Stimulated activated effector memory CD8-positive, alpha-beta T cell treated with anti-CD3 and anti-CD28 coated beads, Interleukin-12 subunit alpha, Interleukin-12 subunit beta, amount 100 ng/mL, for 72 hours (primary cell): ENCODE measurements around the gene TFPT.
A peak's percentile ranks its signal among the peaks of the same experiment; 100 is the strongest.

Experiments used
- ATAC-seq: fragments of 150-1000 bp; cut with Tn5 transposase; 2 replicates; pipeline ENCODE4 v1.10.0; 2021
- DNase-seq, 2 donors: peaks; one replicate each; pipeline ENCODE4 v3.0.0; 2021 to 2022; ENCODE audit warnings: low spot score in 2 of 2
- H3K27ac Mint-ChIP-seq: one replicate; pipeline ENCODE4 v1.8.0; 2022; ENCODE audit warnings: mild to moderate bottlenecking, mixed read lengths
- H3K36me3 Mint-ChIP-seq: one replicate; pipeline ENCODE4 v1.8.0; 2022; ENCODE audit warnings: mild to moderate bottlenecking, mixed read lengths
- H3K4me1 Mint-ChIP-seq: one replicate; pipeline ENCODE4 v1.8.0; 2022; ENCODE audit warnings: mixed read lengths
- H3K4me3 Mint-ChIP-seq: one replicate; pipeline ENCODE4 v1.8.0; 2022; ENCODE audit warnings: mild to moderate bottlenecking, mixed read lengths
- H3K9me3 Mint-ChIP-seq: one replicate; pipeline ENCODE4 v1.8.0; 2022; ENCODE audit warnings: mixed read lengths

Gene TFPT

GRCh38 chr19:54136086-54136863 is 20.8 kb upstream of the TFPT start:
- Mint-ChIP-seq H3K27ac (peak overlapping the region; percentile 99), H3K36me3 (peaks cover 33% of the 10 kb centered on the region), H3K9me3 (no peaks in the 10 kb centered on the region), H3K4me3 (peak overlapping the region; percentile 98), H3K4me1 (peaks cover 43% of the 10 kb centered on the region)
- DNase-seq (no peak), ATAC-seq (no peak)

- ATAC-seq (no peak), DNase-seq (no peak)
- no peaks in the 10 kb centered on the region for H3K9me3 Mint-ChIP-seq
- peaks cover 37% of the 10 kb centered on the region for H3K36me3 Mint-ChIP-seq
- peak overlapping the region; percentile 80 for H3K27ac Mint-ChIP-seq
- H3K4me3 Mint-ChIP-seq: no peak overlapping the region
- peaks cover 24% of the 10 kb centered on the region for H3K4me1 Mint-ChIP-seq
Observed at GRCh38 chr19:54133957-54134590, 18.6 kb upstream of the TFPT start.

GRCh38 chr19:54133312-54133956 is 18.0 kb upstream of the TFPT start:
- Mint-ChIP-seq H3K36me3 (peaks cover 37% of the 10 kb centered on the region), H3K27ac (no peak overlapping the region), H3K9me3 (no peaks in the 10 kb centered on the region), H3K4me3 (no peak overlapping the region), H3K4me1 (peaks cover 17% of the 10 kb centered on the region)
- DNase-seq (no peak), ATAC-seq (no peak)

GRCh38 chr19:54129617-54129996 is 14.2 kb upstream of the TFPT start:
- Mint-ChIP-seq H3K4me1 (peaks cover 6% of the 10 kb centered on the region), H3K27ac (no peak overlapping the region), H3K4me3 (no peak overlapping the region), H3K36me3 (peaks cover 63% of the 10 kb centered on the region), H3K9me3 (no peaks in the 10 kb centered on the region)
- no peak for ATAC-seq
- DNase-seq: no peak

GRCh38 chr19:54128796-54129616 is 13.5 kb upstream of the TFPT start:
- ATAC-seq: no peak
- no peak for DNase-seq
- H3K4me1 Mint-ChIP-seq: no peaks in the 10 kb centered on the region
- H3K4me3 Mint-ChIP-seq: no peak overlapping the region
- no peak overlapping the region for H3K27ac Mint-ChIP-seq
- H3K9me3 Mint-ChIP-seq: no peaks in the 10 kb centered on the region
- peaks cover 66% of the 10 kb centered on the region for H3K36me3 Mint-ChIP-seq

GRCh38 chr19:54128441-54128725 is 12.9 kb upstream of the TFPT start:
- Mint-ChIP-seq H3K36me3 (peaks cover 73% of the 10 kb centered on the region), H3K4me3 (no peak overlapping the region), H3K4me1 (no peaks in the 10 kb centered on the region), H3K27ac (no peak overlapping the region), H3K9me3 (no peaks in the 10 kb centered on the region)
- ATAC-seq (no peak), DNase-seq (no peak)

GRCh38 chr19:54127688-54128440 is 12.4 kb upstream of the TFPT start:
- Mint-ChIP-seq H3K27ac (no peak overlapping the region), H3K4me3 (no peak overlapping the region), H3K4me1 (no peaks in the 10 kb centered on the region), H3K36me3 (peaks cover 78% of the 10 kb centered on the region), H3K9me3 (no peaks in the 10 kb centered on the region)
- no peak for DNase-seq
- no peak for ATAC-seq

- no peak for ATAC-seq
- Mint-ChIP-seq H3K4me1 (no peaks in the 10 kb centered on the region), H3K36me3 (peaks cover 83% of the 10 kb centered on the region), H3K4me3 (no peak overlapping the region), H3K27ac (no peak overlapping the region), H3K9me3 (no peaks in the 10 kb centered on the region)
- DNase-seq: no peak
Observed at GRCh38 chr19:54125713-54126112, 10.3 kb upstream of the TFPT start.

- no peak for ATAC-seq
- no peak overlapping the region for H3K27ac Mint-ChIP-seq
- H3K4me1 Mint-ChIP-seq: no peaks in the 10 kb centered on the region
- DNase-seq: no peak
- no peak overlapping the region for H3K4me3 Mint-ChIP-seq
- peaks cover 90% of the 10 kb centered on the region for H3K36me3 Mint-ChIP-seq
- no peaks in the 10 kb centered on the region for H3K9me3 Mint-ChIP-seq
Observed at GRCh38 chr19:54124393-54124792, 8.9 kb upstream of the TFPT start.

- ATAC-seq (no peak), DNase-seq (no peak)
- H3K27ac Mint-ChIP-seq: no peak overlapping the region
- no peaks in the 10 kb centered on the region for H3K4me1 Mint-ChIP-seq
- peaks cover 92% of the 10 kb centered on the region for H3K36me3 Mint-ChIP-seq
- no peaks in the 10 kb centered on the region for H3K9me3 Mint-ChIP-seq
- H3K4me3 Mint-ChIP-seq: no peak overlapping the region
Observed at GRCh38 chr19:54123682-54124081, 8.2 kb upstream of the TFPT start.

GRCh38 chr19:54121259-54121658 is 5.8 kb upstream of the TFPT start:
- DNase-seq: no peak
- no peak for ATAC-seq
- H3K27ac Mint-ChIP-seq: no peak overlapping the region
- H3K9me3 Mint-ChIP-seq: no peaks in the 10 kb centered on the region
- no peak overlapping the region for H3K4me3 Mint-ChIP-seq
- H3K36me3 Mint-ChIP-seq: peaks cover 90% of the 10 kb centered on the region
- peaks cover 16% of the 10 kb centered on the region for H3K4me1 Mint-ChIP-seq

GRCh38 chr19:54114340-54115108 is 933 bp downstream of the TFPT start:
- peak overlapping the region; percentile 93 for H3K27ac Mint-ChIP-seq
- ATAC-seq: peak; percentile 52
- DNase-seq: peak; percentile 21 to 67
- peak overlapping the region; percentile 81 for H3K4me3 Mint-ChIP-seq
- H3K4me1 Mint-ChIP-seq: peaks cover 51% of the 10 kb centered on the region
- no peaks in the 10 kb centered on the region for H3K9me3 Mint-ChIP-seq
- peaks cover 93% of the 10 kb centered on the region for H3K36me3 Mint-ChIP-seq

GRCh38 chr19:54109651-54110050 is 5.8 kb downstream of the TFPT start:
- Mint-ChIP-seq H3K4me1 (peaks cover 42% of the 10 kb centered on the region), H3K27ac (no peak overlapping the region), H3K36me3 (peaks cover 100% of the 10 kb centered on the region), H3K4me3 (no peak overlapping the region), H3K9me3 (no peaks in the 10 kb centered on the region)
- no peak for ATAC-seq
- no peak for DNase-seq

GRCh38 chr19:54108496-54108895 is 7.0 kb downstream of the TFPT start:
- ATAC-seq (no peak), DNase-seq (no peak)
- H3K9me3 Mint-ChIP-seq: no peaks in the 10 kb centered on the region
- no peak overlapping the region for H3K27ac Mint-ChIP-seq
- H3K4me1 Mint-ChIP-seq: peaks cover 33% of the 10 kb centered on the region
- H3K36me3 Mint-ChIP-seq: peaks cover 93% of the 10 kb centered on the region
- H3K4me3 Mint-ChIP-seq: no peak overlapping the region
